GM19193 (cell line): ENCODE results near the gene DCDC2.
A peak's percentile ranks its signal among the peaks of the same experiment; 100 is the strongest.

Source experiments
- POLR2A ChIP-seq: IDR thresholded peaks from 4 replicates; pipeline ENCODE4 v1.6.1; 2011; ENCODE audit not compliant: insufficient read depth, insufficient read length; ENCODE audit errors: extremely low read depth

DCDC2 gene

GRCh38 chr6:24357336-24358218, at the start of gene DCDC2:
TSS of gene DCDC2 (minus strand) at chr6:24358059. CDS start at chr6:24357750, 309 bp downstream.
- no peak for TF ChIP-seq POLR2A

- TF ChIP-seq POLR2A: no peak
Measured at GRCh38 chr6:24405262-24405661, 47.4 kb upstream of the DCDC2 start.

GRCh38 chr6:24403501-24403824, 45.6 kb upstream of the DCDC2 start:
- TF ChIP-seq POLR2A: no peak

- TF ChIP-seq POLR2A: peak; percentile 88
Measured at GRCh38 chr6:24402697-24403500, 45.0 kb upstream of the DCDC2 start, which contains the start of gene MRS2. TSS of gene MRS2 (plus strand) at chr6:24402936. CDS start at chr6:24403047, 111 bp downstream.

- no peak for TF ChIP-seq POLR2A
Measured at GRCh38 chr6:24401458-24401857, 43.6 kb upstream of the DCDC2 start.

GRCh38 chr6:24397631-24398030, 39.8 kb upstream of the DCDC2 start:
- no peak for TF ChIP-seq POLR2A

GRCh38 chr6:24396824-24397223, 39.0 kb upstream of the DCDC2 start:
- no peak for TF ChIP-seq POLR2A

- no peak for TF ChIP-seq POLR2A
Measured at GRCh38 chr6:24394780-24395437, 37.0 kb upstream of the DCDC2 start.

GRCh38 chr6:24394061-24394779, 36.4 kb upstream of the DCDC2 start:
- no peak for TF ChIP-seq POLR2A

- no peak for TF ChIP-seq POLR2A
Measured at GRCh38 chr6:24391756-24392405, 34.0 kb upstream of the DCDC2 start.

- no peak for TF ChIP-seq POLR2A
Measured at GRCh38 chr6:24391208-24391607, 33.3 kb upstream of the DCDC2 start.

GRCh38 chr6:24387818-24388217, 30.0 kb upstream of the DCDC2 start:
- no peak for TF ChIP-seq POLR2A

- TF ChIP-seq POLR2A: no peak
Measured at GRCh38 chr6:24385536-24386269, 27.8 kb upstream of the DCDC2 start.

GRCh38 chr6:24382220-24382540, 24.3 kb upstream of the DCDC2 start:
- no peak for TF ChIP-seq POLR2A
